GM21423 (cell line): ENCODE data around the gene CBX8.

Source experiments
- ATAC-seq: cut with Tn5 transposase; IDR thresholded peaks from one replicate; pipeline ENCODE4 v1.9.1; 2021; ENCODE audit warnings: mild to moderate bottlenecking, moderate library complexity; ENCODE audit not compliant: unreplicated experiment

CBX8 gene

GRCh38 chr17:79795795-79796443, 958 bp downstream of the CBX8 start:
- ATAC-seq, result no peak

- ATAC-seq, result no peak
Measured at GRCh38 chr17:79794659-79795511, 2.0 kb downstream of the CBX8 start.

- no peak for ATAC-seq
Measured at GRCh38 chr17:79793924-79794304, 3.0 kb downstream of the CBX8 start.

- ATAC-seq, result no peak
Measured at GRCh38 chr17:79792984-79793923, 3.6 kb downstream of the CBX8 start.

- no peak for ATAC-seq
Measured at GRCh38 chr17:79792341-79792871, 4.5 kb downstream of the CBX8 start.

GRCh38 chr17:79791735-79792161, 5.1 kb downstream of the CBX8 start:
- no peak for ATAC-seq

GRCh38 chr17:79790805-79791734, 5.8 kb downstream of the CBX8 start:
- no peak for ATAC-seq

- ATAC-seq, result no peak
Measured at GRCh38 chr17:79789943-79790804, 6.7 kb downstream of the CBX8 start.

GRCh38 chr17:79788989-79789942, 7.6 kb downstream of the CBX8 start:
- no peak for ATAC-seq

- ATAC-seq, result no peak
Measured at GRCh38 chr17:79788455-79788854, 8.4 kb downstream of the CBX8 start.

GRCh38 chr17:79786930-79787643, 9.8 kb downstream of the CBX8 start:
- no peak for ATAC-seq

GRCh38 chr17:79785900-79786810, 10.7 kb downstream of the CBX8 start:
- no peak for ATAC-seq

GRCh38 chr17:79785017-79785899, 11.6 kb downstream of the CBX8 start:
- ATAC-seq, result no peak

GRCh38 chr17:79784353-79785016, 12.4 kb downstream of the CBX8 start:
- ATAC-seq, result no peak

GRCh38 chr17:79783891-79784290, 13.0 kb downstream of the CBX8 start:
- ATAC-seq, result no peak
